IPS DF 4.7 (cell line): ENCODE results near the gene RCAN1.

Experiments
- DNase-seq: peaks from one replicate; pipeline ENCODE4 v3.0.0-alpha.2; 2013; ENCODE audit warnings: low spot score; ENCODE audit errors: extremely low read depth

The RCAN1 gene

DNA sequence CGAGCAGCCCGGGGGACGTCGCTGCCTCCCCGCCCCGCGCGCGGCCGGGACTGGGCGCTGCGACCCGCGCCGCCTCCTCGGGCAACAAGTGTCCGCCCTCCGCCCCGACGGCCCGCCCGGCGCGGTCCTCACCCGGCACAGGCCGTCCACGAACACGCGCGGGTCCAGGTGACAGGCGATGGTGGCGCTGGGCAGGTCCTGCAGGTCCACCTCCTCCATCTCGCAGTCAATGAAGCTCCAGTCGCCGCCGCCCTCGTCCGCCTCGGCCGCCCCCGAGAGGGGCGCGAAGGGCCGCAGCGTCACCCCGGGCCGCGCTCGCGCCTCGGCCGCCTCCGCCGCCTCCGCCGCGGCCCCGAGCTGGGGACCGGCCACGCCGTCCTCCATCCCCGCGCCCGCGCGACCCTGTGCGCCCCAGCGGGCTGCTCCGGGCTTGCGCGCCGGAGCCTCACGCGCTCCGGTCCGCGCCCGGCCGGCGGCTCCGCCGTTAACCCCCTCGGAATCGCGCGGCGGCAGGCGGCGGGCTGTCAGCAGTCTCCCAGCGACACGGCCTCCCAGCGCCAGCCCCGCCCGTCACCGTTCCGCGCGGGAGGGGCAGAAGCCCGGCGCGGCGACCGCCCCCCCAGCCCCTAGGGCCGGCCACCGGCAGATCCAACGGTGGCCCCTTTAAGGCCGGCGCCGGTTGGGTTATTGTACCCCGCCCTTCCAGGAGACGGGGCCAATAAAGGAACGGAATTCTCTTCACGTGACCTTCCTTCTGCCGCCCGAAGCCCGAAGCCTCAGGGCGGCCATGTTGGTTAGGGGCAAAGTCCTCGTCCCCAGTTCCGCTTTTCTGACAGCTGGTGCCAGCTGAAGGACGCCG lies at the start of gene RCAN1:
Gene RCAN1, minus strand, starts transcription at position 486 of the 859 bp plus-strand sequence. Its CDS starts 102 bp downstream, at position 384.
- DNase-seq = no peak

- no peak for DNase-seq
Measured at GRCh38 chr21:34661848-34662247, 46.9 kb upstream of the RCAN1 start.

DNA sequence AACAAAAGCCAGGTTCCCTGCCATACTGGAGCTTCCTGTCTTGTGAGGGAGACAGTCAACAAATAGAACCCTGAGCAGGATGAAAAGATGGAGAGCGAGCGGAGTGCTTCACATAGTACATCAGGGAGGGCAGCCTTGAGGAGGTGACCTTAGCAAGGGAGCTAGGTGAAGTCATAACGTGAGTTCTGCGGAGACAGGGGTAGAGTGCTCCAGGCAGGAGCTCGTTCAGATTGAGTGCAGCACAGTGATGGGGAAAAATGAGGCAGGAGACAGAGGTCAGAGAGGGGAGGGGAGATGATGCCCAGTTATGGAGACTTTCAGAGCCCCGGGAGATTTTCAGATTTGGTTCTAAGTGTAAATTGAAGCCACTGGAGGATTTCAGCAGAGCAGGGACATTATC lies 38.6 kb upstream of the RCAN1 start:
- DNase-seq = no peak

GRCh38 chr21:34651642-34652041 lies 36.7 kb upstream of the RCAN1 start:
- DNase-seq = no peak

GRCh38 chr21:34650861-34651431 lies 36.0 kb upstream of the RCAN1 start:
- DNase-seq = no peak

- no peak for DNase-seq
Measured at GRCh38 chr21:34649400-34649799, 34.5 kb upstream of the RCAN1 start.

- no peak for DNase-seq
Measured at GRCh38 chr21:34648739-34649297, 33.9 kb upstream of the RCAN1 start.

- DNase-seq = no peak
Measured at GRCh38 chr21:34647555-34647954, 32.6 kb upstream of the RCAN1 start.

GRCh38 chr21:34644825-34645224 lies 29.9 kb upstream of the RCAN1 start:
- no peak for DNase-seq

DNA sequence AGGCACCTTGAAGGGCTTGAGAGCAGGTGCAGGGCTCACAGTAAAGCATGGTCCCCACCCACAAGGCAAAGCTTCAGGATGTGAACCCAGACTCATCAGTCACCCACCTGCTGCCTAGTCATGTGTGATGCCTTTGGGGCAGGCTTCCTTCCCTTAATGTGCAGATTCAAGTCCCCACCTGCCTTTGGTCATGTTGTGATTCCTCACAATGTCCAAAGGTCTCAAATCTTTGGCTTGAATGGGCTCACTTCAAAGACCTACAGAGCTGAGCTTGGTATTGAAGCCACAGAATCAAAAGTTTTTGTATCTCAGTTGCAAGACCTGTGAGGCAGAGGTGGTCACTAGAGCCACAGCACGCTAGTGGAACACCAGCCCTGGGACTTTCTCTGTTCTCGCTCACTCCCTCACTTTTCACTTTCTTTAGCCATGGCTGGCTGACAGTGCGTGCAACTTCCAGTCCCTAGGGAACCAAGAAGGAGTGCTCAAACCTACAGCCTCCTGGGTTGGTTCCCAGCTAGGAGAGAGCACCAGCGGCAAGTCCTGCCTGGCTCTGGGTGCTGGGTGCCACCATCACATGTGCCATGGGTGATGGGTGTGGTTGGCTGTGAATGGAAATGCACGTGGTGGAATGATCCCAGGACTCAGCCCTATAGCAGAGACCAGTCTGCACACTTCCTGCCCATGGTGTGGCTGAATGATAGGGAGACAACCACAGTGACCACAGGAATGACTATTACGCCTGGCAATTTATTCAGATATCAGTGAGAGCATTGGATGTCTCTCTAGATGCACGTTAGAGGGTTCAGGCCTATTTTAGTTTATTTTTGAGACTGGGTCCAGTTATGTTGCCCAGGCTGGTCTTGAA lies 27.5 kb upstream of the RCAN1 start:
- no peak for DNase-seq

GRCh38 chr21:34640858-34641257 lies 25.9 kb upstream of the RCAN1 start:
- DNase-seq = no peak

- DNase-seq = no peak
Measured at GRCh38 chr21:34639882-34640788, 25.2 kb upstream of the RCAN1 start.

GRCh38 chr21:34639250-34639649 lies 24.3 kb upstream of the RCAN1 start:
- DNase-seq = no peak

GRCh38 chr21:34636961-34637360 lies 22.0 kb upstream of the RCAN1 start:
- no peak for DNase-seq

DNA sequence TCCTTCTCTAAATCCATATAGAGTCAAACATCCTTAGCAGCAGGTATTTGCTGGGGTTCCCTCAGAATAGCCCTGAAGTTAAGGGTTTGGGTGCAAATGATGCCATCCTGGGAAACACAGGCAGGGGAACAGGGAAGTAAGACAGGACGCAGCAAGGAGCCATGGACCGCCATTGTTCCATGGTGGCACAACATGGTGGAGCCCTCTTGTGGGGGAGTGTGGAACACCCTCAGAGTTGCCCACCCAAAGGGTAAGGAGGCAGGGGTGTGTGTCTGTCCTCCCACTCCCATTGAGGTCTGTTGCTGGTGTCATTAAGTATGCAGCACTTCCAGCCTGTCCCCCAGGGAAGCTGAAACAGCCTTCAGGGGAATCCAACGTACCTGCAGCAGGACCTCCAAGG lies 20.4 kb upstream of the RCAN1 start:
- DNase-seq = no peak

DNA sequence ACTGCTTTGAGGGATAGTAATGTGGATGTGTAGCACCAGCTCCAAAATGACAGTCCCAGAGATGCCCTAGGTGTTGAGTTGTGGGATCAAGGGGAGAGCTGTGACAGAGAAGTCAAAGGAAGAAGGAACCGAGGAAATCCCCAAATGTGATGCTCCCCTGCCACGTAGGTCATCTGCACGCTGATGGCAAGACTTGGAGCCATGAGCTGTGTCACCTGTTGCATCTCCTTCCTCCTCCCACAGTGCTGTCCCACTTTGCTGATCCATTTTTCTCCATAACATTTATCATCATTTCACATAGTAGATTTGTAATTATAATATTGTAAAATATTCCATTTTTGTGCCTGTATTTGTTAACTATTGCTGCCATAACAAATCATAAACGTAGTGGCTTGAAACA lies 17.6 kb upstream of the RCAN1 start:
- DNase-seq = no peak

DNA sequence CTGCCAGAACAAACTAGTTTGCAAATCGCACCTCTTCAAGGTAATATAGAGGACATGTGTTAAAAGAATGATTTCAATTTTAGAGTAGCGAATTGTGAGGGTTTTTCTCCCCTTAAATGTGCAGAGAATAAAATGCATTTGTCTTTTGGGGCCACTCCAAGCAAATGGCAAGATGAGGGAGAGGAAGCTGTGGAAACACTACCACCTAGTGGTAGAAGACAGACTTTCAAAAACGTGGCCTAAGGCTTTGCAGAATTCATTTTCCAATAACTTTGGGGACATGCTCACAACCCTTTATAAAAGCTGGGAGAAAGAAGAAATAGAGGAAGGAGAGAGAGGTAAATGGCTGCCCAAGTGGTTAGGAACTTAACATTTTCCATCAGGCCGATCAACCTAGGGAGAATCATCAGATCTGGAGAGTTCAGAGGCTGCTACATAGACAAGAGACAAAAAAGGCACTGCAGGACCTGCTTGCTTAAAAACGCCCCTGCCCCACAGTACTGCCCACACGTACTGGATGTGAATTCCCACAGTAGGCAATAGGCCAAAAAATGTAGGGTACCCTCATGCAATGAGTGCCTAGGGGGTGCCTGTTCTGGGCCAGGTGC lies 15.7 kb upstream of the RCAN1 start:
- DNase-seq = no peak

DNA sequence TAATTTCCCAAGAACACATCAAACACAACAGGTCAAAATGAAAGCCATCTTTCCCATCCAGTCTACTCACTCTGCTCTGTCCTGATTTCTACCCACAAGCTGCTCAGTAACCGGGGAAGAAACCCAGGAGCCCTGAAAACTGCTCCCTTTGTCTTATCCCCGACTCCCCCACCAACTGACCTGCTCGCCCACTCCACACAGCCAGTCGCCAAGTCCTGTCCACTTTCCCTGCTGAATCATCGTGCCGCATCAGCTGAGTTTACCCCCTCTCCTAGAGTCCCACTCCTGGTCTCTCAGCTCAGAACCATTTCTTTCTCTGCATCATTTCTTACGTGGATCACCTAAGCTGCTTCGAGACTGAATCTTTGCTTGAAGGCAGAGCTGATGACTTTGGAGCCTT lies 11.2 kb upstream of the RCAN1 start:
- DNase-seq = no peak

GRCh38 chr21:34625030-34625593 lies 10.2 kb upstream of the RCAN1 start:
- DNase-seq = no peak

DNA sequence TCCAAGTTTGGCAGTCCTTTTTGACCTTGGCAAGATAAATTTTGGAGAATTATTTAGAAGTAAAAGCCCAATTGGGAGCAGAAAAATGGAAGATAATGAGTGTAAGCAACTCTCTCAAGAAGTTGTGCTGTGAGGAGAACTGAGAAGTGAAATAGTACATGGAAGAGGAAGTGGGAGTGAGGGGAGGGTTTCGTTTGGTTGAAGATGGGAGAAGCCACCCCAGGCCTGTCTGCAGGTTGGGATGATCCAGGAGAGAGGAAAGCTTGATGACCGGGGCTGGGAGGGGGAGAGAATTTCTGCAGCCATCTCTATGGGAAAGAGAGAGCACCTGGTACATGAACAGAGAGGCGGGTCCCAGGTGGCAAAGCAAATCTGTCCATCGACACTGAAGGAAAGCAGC lies 8.6 kb upstream of the RCAN1 start:
- no peak for DNase-seq
